Measurements from ENCODE around the gene PLPP1.

- TF ChIP-seq CTCF (IDR thresholded peaks at IDR 0.05) (no peak), POLR2A (IDR thresholded peaks at IDR 0.05) (no peak)
Measured at GRCh38 chr5:55472642-55473041, 62.1 kb downstream of the PLPP1 start.
